ENCODE measurements around the gene ABLIM2.

The ABLIM2 gene

DNA sequence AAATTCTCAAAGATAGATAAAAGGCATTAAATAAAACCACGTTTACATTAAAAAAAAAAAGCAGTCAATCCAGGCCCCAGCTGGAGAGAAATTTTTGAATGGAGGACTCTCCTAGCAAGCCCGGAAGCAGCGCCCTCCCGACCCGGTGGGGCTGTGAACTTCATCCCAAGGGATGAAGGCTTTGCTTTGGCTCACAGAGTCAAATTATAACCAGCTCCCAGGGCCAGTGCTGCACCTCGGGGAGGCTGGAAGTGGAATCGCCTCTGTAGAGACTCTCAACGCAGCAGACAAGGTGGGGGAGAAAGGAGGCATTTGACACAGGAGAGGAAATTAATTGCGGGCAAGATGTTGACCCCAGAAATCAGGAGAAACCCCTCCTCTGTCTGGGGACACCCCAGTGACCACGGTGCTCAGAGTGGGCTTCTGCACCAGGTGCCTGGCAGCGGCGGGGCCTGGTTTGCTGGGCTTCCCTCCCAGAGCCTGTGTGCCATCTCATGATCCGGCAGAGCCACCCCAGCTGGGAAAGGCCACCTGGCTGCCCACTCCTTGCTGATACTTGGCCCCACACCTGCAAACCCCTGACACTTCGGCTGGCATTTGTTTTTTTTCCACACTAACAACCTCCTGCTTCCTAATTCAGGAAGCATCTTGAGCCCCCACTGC is 71.7 kb downstream of the ABLIM2 start (continued):
- TF ChIP-seq POU6F1 (CRISPR knock-in tag; IDR thresholded peaks at IDR 0.05; ENCODE audit: borderline replicate concordance, low read depth) (no peak), TCF4 (CRISPR knock-in tag; IDR thresholded peaks at IDR 0.05; ENCODE audit: borderline replicate concordance) (no peak), PATZ1 (CRISPR knock-in tag; IDR thresholded peaks at IDR 0.05; ENCODE audit: borderline replicate concordance) (no peak)

DNA sequence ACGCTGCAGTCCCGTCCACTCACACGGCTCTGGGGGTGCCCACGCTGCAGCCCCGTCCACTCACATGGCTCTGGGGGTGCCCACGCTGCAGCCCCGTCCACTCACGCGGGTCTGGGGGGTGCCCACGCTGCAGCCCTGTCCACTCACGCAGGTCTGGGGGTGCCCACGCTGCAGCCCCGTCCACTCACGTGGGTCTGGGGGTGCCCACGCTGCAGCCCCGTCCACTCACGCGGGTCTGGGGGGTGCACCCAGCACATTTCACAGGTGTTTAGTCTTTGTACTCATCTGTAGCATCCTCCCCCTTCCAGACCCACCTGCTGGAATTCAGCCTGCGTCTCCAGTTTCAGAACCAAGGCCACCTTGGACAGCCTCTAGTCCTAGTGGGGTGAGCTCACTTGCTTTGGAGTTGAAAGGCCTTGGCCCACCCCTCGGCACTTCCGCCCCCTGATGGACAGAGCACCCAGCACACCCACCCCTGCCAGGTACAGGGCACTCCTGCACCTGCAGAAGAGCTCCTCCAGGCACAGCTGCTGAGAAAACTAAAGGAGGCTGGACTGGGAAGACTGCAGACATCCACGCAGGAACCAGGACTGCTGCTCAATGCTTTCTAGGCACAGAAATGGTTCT is 73.0 kb downstream of the ABLIM2 start:
- TF ChIP-seq SNAI2 (CRISPR knock-in tag; IDR thresholded peaks at IDR 0.05) (no peak), ARNTL (CRISPR knock-in tag; IDR thresholded peaks at IDR 0.05; ENCODE audit: borderline replicate concordance, low read depth) (no peak), ISL1 (CRISPR knock-in tag; IDR thresholded peaks at IDR 0.05) (no peak), ZFP30 (CRISPR knock-in tag; IDR thresholded peaks at IDR 0.05) (no peak), ZFP3 (CRISPR knock-in tag; IDR thresholded peaks at IDR 0.05) (no peak), POU6F1 (CRISPR knock-in tag; IDR thresholded peaks at IDR 0.05; ENCODE audit: borderline replicate concordance, low read depth) (no peak), ESRRG (CRISPR knock-in tag; IDR thresholded peaks at IDR 0.05) (no peak), RARB (CRISPR knock-in tag; IDR thresholded peaks at IDR 0.05) (no peak)
- ATAC-seq = no peak

DNA sequence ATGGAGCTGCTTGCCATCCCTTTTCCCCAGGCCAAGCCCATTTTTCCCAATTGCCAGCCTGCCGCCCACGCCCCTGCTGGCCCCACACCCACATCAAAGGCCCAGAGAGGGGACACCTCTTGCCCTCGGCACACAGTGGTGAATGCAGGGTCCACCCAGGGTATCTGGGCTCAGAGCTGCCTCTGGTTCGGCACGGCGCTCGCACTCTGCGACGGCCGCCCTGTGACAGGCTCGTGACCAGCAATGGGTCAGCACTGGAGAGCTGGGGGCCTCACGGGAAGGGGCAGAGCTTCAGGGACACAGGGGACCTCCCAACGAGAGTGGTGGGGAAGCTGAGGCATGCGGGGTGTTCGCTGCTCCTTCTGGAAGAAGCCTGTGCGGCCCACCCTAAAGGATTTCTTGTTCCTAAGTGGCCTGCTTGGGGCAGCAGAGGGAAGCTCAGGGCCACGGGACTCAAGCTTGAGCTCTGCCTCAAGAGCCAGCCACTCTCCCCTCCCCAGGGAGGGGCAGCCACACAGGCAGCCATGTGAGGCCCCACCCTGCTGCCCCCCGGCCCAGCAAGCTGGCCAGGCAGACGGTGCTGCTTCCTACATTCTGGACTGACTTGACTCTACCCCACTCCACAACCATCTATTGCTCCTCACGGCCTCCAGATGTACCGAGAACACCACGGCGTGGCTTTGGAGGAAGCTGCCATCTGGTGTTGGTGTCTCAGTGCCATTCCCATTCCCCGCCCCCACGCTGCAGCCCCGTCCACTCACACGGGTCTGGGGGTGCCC is 73.7 kb downstream of the ABLIM2 start:
- ATAC-seq = no peak
- no peak for TF ChIP-seq POU6F1 (CRISPR knock-in tag; IDR thresholded peaks at IDR 0.05; ENCODE audit: borderline replicate concordance, low read depth)
- TF ChIP-seq CSDC2 (CRISPR knock-in tag; IDR thresholded peaks at IDR 0.05) = no peak
- no peak for TF ChIP-seq ZC3H10 (CRISPR knock-in tag; IDR thresholded peaks at IDR 0.05)
- TF ChIP-seq CREB5 (CRISPR knock-in tag; IDR thresholded peaks at IDR 0.05; ENCODE audit: low read depth) = no peak
- no peak for TF ChIP-seq ZFP3 (CRISPR knock-in tag; IDR thresholded peaks at IDR 0.05)
- TF ChIP-seq, protein P1, sequence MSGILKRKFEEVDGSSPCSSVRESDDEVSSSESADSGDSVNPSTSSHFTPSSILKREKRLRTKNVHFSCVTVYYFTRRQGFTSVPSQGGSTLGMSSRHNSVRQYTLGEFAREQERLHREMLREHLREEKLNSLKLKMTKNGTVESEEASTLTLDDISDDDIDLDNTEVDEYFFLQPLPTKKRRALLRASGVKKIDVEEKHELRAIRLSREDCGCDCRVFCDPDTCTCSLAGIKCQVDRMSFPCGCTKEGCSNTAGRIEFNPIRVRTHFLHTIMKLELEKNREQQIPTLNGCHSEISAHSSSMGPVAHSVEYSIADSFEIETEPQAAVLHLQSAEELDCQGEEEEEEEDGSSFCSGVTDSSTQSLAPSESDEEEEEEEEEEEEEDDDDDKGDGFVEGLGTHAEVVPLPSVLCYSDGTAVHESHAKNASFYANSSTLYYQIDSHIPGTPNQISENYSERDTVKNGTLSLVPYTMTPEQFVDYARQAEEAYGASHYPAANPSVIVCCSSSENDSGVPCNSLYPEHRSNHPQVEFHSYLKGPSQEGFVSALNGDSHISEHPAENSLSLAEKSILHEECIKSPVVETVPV (CRISPR knock-in tag; IDR thresholded peaks at IDR 0.05) = no peak
- TF ChIP-seq TOX (CRISPR knock-in tag; IDR thresholded peaks at IDR 0.05; ENCODE audit: borderline replicate concordance) = no peak
- TF ChIP-seq BACH2 (CRISPR knock-in tag; IDR thresholded peaks at IDR 0.05; ENCODE audit: borderline replicate concordance) = no peak
- no peak for TF ChIP-seq ARNTL (CRISPR knock-in tag; IDR thresholded peaks at IDR 0.05; ENCODE audit: borderline replicate concordance, low read depth)
- no peak for TF ChIP-seq SNAI2 (CRISPR knock-in tag; IDR thresholded peaks at IDR 0.05)
- no peak for TF ChIP-seq GLIS3 (CRISPR knock-in tag; IDR thresholded peaks at IDR 0.05)
- TF ChIP-seq ZNF70 (CRISPR knock-in tag; IDR thresholded peaks at IDR 0.05) = no peak
- TF ChIP-seq PATZ1 (CRISPR knock-in tag; IDR thresholded peaks at IDR 0.05; ENCODE audit: borderline replicate concordance) = no peak
- TF ChIP-seq RARB (CRISPR knock-in tag; IDR thresholded peaks at IDR 0.05) = no peak
- TF ChIP-seq ZFP30 (CRISPR knock-in tag; IDR thresholded peaks at IDR 0.05) = no peak
- no peak for TF ChIP-seq ZNF565 (CRISPR knock-in tag; conservative IDR thresholded peaks at IDR 0.05; ENCODE audit: low read depth)
- TF ChIP-seq PPARA (CRISPR knock-in tag; IDR thresholded peaks at IDR 0.05; ENCODE audit: borderline replicate concordance) = no peak

All from SK-N-SH treated with all-trans-retinoic acid at 6 μM for 48 hours (cell line).